NK-92 treated with Interleukin-12 subunit alpha and Interleukin-12 subunit beta, amount 100 ng/mL, for 24 hours (cell line): ENCODE measurements around the gene ARID5B.

Experiments used
- DNase-seq: peaks from one replicate; lab custom pipeline; 2025; lab: John Stamatoyannopoulos, UW

ARID5B gene

DNA sequence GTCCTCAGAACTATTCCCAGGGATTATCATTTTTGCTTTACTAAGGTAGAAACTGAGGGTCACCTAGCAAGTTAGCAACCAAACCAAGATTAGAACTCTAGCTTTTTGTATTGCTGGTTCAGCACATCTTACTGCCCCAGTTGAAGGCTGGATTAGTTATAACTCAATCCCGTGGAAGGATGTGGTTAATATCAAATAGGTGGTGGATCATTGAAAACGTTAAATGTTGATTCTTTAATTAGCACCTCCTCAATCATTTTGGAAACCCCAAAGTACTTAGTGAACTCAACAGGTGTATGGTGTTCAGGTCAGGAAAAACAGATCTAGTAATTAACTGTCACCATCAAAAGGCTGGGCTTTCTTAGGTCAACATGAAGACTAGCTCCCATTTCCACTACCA, 152.4 kb downstream of the ARID5B start:
- no peak for DNase-seq

DNA sequence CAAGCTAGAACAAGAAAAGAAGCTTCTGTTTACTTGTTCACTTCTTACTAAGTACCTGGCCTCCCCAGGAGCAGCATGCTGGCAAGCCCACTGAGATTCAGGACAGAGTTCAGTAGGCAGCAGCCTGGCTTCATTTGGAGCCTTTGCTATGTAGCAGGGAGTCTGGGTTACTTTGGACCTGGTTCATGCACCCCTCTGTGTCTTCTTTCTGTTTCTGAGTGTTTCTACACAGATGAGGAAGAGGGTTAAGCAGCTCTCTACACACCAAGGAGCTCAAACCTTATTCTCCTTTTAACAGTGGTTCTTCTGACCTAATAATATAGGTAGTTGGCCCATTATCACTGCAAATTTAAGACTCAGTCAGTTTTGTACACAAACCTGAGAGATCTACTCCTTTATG, 152.9 kb downstream of the ARID5B start:
- DNase-seq = no peak

DNA sequence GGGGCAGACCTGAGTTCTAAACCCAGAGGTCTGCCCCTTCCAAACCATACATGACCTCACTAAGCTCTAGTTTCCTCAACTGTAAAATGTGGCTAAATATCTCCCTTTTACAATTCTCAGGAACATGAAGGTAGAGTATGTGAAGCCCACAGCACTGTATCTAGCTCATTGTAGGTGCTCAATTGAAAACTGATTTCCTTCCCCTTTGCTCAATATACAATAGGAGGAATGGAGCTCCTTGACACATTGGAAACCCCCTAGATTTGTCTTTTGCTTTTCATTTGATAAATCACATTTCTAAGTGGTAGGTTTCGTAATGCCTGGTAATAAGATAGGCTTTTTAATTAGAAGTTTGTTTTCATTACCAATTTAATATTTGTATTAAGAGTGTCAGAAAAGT, 153.3 kb downstream of the ARID5B start:
- no peak for DNase-seq

DNA sequence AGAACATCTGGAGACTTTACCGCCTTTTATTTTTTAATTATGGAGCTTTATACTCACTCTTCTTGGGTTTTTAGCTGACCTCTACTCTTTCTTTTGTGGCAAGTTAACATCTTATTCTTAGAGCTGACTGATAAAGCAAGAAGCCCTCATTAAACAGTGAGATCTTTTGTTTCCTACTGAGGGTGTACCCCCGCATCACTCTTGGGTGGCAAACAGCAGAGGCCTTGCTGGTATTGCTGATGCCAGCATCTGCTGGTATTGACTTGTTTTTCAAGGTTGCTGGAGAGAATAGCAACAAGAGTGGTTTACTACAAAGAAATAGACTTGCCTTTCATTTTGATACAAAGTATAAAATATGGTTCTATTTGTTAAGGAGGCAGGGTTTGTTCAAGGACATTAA, 154.7 kb downstream of the ARID5B start:
- DNase-seq = no peak

DNA sequence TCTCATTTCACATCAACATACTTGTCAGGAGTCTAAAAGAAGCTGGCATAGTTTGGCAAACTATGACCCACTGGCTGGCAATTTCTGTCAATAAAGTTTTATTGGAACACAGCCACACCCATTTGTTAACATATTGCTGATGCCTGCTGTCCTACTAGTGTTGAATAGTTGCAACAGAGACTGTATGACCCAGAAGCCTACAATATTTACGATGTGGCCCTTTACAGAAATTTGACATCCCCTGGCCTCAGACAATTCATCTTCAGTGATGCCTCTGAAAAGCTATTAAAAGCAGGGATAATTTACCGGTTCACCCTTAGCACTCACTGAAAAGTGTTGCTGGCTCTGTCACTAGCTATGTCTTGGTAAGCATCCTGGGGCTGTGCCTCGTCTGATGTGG, 155.2 kb downstream of the ARID5B start:
- DNase-seq = no peak

DNA sequence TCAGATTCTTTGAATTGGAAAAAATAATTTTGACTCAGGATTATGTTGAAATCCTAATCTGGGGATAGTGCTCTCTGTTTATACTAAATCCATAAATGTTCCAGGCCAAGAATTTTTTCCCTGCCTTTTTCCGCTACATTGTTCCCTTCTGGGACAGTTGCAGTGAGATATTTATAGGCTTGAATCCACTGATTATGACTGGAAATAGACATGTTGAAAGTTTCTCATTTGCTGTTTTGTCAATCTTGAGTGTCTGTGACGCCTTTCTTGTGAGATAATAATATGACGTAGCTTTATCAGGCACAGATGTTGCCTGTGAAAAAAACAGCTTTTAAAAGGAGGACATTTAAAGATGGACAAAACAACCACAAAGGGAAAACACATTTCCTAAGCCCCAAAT, 155.9 kb downstream of the ARID5B start:
- no peak for DNase-seq

DNA sequence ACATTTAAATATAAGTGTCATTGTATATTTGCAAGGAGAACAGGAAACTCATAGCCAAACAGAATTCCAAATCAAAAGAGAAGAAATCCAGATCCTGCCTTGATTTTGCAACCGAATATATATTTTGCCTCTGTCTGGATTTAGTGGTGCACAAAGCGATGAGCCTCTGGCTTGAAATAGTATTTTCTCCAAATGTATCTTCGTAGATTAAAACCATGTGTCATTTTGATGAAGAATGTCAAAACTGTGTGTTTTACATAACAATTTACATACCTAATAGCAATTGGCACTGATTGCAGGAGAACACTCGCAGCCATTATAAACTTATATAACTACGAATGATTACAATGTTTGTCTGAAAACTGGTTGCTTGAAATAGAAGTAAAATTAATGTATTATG, 156.4 kb downstream of the ARID5B start:
- DNase-seq = no peak

DNA sequence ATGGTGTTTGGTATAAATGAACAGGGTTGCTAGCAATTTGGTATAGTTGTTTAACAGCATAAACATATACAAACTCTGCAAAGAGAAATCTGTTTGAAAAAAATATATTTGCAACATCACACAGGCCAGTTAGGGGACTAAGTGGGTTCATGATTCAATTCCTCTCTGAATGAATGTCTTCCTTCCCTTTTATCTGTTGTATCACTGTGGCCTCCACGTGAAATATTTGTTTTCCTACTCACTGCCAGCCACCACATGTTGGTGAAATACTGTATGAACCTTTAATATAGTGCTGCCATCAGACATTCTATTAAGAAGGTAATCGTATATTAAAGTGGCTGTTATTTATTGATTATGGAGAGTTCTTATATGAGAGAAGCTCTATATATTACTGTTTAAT, 157.0 kb downstream of the ARID5B start:
- no peak for DNase-seq

DNA sequence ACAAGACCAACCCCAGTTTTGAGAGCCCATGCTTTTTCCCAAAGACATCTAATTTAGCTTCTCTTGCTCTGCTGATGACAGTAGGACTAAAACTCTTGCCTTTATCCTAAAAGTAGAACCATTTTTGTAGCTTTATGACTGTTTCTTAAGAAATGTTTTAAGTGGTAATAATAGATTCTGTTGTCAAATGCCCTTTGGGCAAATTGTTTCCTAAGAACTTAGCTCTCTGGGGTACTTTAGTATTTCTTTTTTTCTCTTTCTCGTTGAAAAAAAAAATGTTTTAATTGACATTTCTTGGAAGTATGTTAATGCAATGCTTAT, 157.4 kb downstream of the ARID5B start:
- DNase-seq = no peak

DNA sequence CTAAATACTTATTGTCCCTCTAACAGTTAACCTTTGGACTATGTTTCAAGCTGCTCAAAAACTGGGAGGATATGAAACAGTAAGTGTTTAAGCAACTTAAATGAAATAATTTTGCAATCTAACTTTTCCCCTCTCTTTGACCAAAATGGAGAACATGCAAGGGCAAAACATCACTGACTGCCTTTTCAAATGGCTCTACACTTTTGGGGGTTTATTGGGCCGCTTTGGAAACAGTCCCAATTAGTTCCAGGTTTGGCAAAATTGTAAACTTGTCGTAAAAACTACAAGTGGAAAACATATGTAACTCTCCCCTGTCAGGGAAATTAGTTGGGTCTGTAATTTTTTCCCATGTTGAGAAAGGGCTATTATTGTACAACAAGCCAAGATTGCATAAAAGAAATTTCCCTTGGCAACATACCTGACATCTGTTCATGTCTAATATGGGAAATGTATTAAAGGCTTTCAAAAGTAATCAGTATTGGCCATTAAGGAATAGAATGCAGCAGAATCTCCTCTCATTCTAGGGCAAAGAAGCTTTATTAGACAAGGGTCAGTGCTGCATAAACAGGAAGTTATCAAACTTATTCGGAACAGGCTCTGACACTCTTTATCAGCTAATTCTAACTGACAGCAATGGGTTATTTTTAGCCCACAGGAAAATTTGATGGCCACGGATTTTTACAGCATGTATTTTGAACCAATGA, 157.9 kb downstream of the ARID5B start:
- DNase-seq = no peak

DNA sequence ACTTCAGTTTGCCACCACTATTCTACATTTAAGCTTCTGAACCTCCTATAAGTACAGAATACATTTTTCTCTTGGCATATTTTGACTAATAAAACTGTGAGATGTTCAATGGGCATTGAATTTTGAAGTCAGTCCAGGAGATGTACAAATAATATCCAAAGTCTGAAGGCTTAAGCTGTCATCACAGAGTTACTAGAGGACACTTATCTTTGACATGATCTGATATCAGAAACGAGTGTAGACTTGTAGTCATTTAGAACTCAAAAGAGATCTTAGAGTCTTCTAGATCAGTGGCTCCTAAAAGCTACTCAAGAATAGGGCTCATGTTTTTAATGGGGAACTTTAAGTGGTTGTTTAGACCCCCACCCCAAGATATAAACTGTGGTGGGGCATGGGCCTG, 160.5 kb downstream of the ARID5B start:
- DNase-seq = no peak

DNA sequence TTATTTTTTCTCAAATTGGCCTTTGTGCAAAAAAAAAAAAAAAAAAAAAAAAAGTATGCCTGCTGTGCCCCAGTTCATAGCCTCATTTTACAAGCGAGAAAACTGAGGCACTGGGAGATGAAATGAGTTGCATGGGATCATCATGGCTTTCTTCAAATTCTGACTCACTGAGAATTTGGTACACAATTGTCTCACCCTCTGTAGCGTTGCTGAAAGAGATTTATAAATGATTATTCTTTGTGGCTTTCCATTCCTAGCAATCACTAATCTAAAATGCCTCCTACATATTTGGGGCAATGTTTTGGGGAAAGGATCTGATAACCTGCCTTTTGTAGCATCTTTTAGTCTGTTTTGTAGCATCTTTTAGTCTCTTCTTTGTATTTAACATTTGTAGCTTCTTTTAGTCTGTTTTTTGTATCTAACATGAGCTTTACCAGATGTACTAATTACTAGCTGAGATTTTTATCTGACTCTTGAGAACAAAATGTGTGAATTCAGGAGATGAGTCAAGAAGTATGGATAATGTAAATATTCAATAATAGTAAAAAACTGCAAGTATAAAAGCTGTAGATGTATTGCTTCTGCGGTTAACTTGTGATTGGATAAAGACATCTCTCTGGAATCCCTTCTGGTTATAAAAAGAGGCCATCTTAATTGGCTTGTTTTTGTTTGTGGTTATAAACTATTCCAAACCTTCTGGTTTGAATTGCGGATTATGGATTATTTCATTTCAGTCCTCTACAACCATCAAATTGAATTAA, 161.4 kb downstream of the ARID5B start:
- no peak for DNase-seq

DNA sequence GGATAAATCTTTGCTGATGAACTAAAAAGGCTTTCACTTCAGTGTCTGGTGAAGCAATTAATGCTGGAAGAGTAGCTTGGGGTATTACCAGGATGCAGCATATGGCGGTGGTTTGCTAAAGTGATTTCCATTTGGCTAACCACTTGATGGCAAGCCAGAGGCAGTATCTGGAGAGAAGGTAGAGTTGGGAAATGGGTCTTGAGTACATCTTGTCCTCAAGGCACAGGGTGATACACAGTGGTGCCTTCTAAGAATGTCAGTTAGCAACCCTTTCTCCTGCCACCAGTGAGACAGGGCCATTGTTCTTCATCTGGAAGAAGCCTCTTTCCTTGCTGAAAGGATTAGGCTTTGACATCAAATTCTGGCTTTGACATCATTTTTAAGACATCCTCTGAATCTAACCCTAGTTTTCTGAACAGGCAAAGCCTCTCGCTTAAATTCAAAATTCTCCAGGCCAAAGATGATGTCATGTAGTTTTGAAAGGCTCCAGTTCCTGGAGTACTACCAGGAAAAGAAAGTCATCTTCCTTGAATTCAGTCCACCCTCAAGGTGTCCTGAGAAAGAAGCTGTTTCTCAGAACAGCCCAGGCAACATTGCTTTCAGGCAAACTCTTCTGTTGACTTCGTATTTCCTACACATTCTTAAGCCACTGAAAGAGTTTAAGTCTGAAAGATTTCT, 162.4 kb downstream of the ARID5B start:
- DNase-seq = no peak

DNA sequence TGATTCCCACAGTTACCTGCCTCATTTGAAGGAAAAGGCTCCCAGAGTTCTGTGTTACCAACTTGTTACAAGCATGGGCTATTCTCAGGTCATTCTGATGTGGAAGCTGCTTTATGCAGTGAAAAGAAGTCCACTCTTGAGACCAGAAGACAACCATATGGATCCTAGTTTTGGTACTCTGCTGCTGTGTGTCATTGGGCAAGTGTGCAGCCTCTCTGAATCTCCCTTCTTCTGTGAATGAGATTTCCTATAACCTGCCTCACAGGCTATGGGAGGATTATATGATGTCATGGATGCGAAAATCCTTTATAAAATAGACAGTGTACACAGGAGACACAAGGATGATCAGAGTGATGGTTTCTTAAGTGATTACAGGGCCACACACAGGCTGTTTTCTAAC, 166.1 kb downstream of the ARID5B start:
- DNase-seq = no peak

DNA sequence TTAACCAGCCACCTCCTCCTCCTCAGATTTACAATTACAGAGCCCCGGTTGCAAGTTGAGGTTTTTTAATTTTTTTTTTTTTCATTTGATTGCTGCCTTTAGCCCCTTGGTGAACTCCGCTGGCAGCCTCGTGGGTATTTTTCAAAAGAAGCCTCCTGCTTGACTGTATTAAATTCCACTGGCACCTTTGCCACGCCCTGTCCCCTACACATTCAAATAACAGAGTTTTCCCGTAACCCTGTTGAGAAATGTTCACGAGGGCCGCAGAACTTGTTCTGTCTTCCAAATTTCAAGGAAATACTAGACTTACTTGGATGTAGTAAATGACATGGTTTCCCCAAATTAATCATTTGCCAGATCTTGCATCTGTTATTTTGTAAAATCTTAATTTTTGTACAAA, 167.0 kb downstream of the ARID5B start:
- DNase-seq = no peak

DNA sequence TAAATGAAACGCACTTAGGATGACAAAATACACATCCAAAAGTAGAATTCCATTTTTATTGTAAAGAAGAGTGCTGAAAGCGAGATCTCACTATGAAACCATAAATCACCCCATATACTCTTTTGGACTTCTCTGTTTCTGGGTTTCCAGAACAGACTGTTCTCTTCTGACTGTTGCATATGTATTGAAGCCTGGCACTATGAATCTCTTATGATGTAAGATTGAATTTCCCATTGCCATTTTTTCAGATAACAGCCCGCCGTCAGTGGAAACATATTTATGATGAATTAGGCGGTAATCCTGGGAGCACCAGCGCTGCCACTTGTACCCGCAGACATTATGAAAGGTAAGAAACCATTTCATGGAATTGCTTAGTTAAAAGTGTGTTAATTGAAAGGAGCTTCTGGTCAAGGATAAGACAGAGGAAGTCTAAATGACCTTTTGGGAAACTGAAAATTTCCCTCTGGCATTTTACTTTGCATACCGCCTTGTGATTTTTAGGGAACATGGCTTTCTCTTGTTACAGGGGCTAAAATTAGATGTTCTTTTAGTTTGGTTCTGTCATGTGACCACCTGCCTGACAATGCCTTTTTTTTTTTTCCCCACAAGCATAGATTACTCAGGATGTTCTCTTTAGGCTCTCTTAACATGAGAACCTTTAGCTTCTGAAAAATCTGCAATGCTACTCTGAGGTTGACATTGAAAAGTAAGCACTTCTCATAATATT, 168.1 kb downstream of the ARID5B start:
- DNase-seq = no peak

DNA sequence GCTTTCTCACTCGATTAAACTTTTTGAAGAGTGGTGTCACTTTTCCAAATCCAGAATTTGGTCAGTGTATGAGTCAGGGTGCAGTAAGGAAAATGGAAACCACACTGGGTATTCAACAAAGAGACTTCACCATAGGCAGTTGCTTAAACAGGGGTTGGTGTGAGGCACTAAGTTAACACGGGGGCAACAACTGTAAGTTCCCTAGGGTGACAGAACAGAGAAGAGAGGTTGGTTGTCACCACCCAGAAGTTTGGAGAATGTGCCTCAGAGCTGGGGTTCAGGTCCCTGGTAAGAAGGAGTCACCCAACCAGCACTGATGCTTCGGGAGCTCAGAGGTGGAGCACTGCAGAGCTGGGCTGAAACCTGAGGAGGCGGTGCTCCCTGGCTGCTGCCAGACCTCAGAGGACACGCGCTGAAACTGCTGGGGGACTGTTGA, 170.4 kb downstream of the ARID5B start:
- DNase-seq = no peak

DNA sequence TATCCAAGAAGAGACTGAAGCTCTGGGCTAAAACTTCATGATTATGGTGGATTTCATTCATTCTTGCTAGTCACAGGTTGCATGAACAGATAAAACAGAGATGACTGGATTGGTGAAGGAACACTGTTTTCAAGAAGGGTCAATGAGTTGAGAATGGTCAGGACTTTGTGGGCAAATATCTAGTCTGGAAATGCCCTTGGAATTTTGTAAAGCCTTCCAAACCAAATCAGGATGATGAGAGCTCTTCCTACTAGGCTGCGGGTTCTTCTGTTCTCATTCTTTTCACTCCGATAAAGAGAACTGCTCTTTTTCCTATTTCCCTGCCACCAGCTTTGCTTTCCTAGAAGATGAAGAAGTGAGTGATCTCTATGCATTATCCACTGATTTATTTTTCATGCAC, 171.4 kb downstream of the ARID5B start:
- no peak for DNase-seq

DNA sequence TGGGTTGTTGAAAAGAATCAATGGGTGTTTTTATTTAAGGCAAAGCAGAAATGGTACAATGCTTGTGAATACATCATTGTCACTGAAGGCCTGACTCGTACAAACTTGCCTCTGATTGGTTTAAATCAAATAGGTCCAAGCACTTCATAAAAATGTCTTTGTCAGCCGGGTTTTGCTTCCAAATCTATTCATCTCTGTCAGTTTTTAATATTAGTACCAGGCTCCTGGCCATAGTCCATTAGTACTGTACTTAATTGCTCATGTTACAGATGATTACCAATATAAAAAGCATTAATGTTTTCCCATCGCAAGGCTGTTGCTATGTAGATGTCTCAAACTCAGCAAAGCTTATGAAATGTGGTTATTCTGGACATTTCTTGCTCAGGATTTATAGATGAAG, 171.9 kb downstream of the ARID5B start:
- DNase-seq = no peak

DNA sequence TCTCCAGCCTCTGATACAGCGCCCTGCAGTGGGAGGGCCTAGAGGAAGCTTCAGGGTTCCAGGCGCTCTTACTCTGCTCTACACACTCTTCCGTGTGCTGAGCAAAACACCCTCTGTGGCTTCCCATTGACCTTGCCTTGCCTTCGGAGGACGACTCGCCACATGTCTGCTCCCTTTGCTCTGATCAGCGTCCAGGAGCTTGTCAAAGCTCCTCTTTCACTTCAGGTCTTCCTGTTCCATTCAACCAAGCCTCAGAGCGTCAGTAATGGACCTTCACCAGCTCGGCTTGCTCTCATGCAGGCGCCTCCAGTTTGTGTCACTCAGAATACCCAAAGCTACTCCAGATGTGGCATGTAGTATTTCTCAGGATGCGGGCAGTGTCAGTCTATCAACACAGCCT, 173.9 kb downstream of the ARID5B start:
- DNase-seq = no peak

DNA sequence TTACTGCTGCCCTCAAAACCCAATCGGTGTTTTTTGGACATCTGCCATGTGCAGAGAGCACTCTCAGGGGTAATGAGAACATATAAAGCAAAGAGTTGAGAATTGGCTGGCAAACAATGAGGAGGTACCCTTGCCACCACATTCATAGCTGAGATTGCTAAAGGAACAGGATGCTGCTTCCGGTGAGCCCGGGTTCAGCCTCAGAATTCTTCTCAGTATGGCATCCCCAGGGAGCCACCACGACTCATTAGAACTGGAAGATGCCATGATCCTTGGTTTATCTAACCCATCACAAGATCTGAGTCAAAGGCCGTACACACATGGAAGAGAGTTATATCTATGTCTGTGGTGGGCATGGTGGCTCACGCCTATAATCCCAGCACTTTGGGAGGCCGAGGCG, 174.4 kb downstream of the ARID5B start:
- DNase-seq = no peak

DNA sequence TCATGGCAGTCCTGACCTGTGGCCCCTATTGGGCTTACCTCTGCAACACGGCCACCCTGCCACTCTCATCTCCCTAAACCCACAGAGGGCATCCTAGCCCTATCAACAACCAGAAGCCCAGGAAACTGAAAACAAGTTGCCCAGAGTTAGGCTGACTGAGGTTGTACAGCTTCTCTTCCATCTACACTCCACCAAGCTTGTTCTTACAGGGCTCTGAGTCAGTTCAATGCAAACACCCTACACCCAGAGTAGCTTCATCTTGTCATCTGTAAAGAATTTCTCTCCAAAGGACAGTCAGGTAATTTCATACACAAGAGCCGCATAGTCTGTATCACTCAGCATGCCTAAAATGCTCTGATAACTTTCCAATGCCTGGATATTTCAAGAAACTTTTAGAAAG, 175.4 kb downstream of the ARID5B start:
- no peak for DNase-seq
